ENCODE data around the gene HAO2.

HAO2 gene

GRCh38 chr1:119380983-119381662, 12.5 kb downstream of the HAO2 start:
- H3K27ac ChIP-seq: no peak overlapping the region
- TF ChIP-seq CTCF (IDR thresholded peaks at IDR 0.05; ENCODE audit: low read depth, low read length, missing control alignments): no peak
- DNase-seq: no peak
- no peaks in the 10 kb centered on the region for H3K36me3 ChIP-seq (replicated peaks)
- H3K27me3 ChIP-seq (replicated peaks): no peaks in the 10 kb centered on the region
- no peak overlapping the region for H3K4me3 ChIP-seq (ENCODE audit: low read depth, low read length)
- in situ Hi-C loops (cut with HindIII; ENCODE audit: low pct_ligation_motif_present, low sequenced_read_pairs): no loop called here

- in situ Hi-C loops (cut with HindIII; ENCODE audit: low pct_ligation_motif_present, low sequenced_read_pairs): no loop called here
- no peak for TF ChIP-seq CTCF (IDR thresholded peaks at IDR 0.05; ENCODE audit: low read depth, low read length, missing control alignments)
- no peak overlapping the region for H3K27ac ChIP-seq
Measured at GRCh38 chr1:119384591-119384990, 16.0 kb downstream of the HAO2 start.

GRCh38 chr1:119385650-119386049, 17.1 kb downstream of the HAO2 start:
- in situ Hi-C loops (cut with HindIII; ENCODE audit: low pct_ligation_motif_present, low sequenced_read_pairs): no loop called here
- TF ChIP-seq CTCF (IDR thresholded peaks at IDR 0.05; ENCODE audit: low read depth, low read length, missing control alignments): no peak

More at GRCh38 chr1:119384591-119384990, 16.0 kb downstream of the HAO2 start:
- no peaks in the 10 kb centered on the region for H3K27me3 ChIP-seq (replicated peaks)
- DNase-seq: no peak
- H3K4me3 ChIP-seq (ENCODE audit: low read depth, low read length): no peak overlapping the region
- H3K36me3 ChIP-seq (replicated peaks): no peaks in the 10 kb centered on the region

GRCh38 chr1:119387858-119388257, 19.3 kb downstream of the HAO2 start:
- H3K4me3 ChIP-seq (ENCODE audit: low read depth, low read length): no peak overlapping the region
- DNase-seq: no peak
- in situ Hi-C loops (cut with HindIII; ENCODE audit: low pct_ligation_motif_present, low sequenced_read_pairs): no loop called here
- H3K27ac ChIP-seq: no peak overlapping the region
- TF ChIP-seq CTCF (IDR thresholded peaks at IDR 0.05; ENCODE audit: low read depth, low read length, missing control alignments): no peak
- no peaks in the 10 kb centered on the region for H3K27me3 ChIP-seq (replicated peaks)
- no peaks in the 10 kb centered on the region for H3K36me3 ChIP-seq (replicated peaks)

More at GRCh38 chr1:119385650-119386049, 17.1 kb downstream of the HAO2 start:
- Histone ChIP-seq H3K36me3 (replicated peaks) (no peaks in the 10 kb centered on the region), H3K4me3 (ENCODE audit: low read depth, low read length) (no peak overlapping the region), H3K27me3 (replicated peaks) (no peaks in the 10 kb centered on the region), H3K27ac (no peak overlapping the region)
- DNase-seq: no peak

GRCh38 chr1:119388450-119388849, 19.9 kb downstream of the HAO2 start:
- in situ Hi-C loops (cut with HindIII; ENCODE audit: low pct_ligation_motif_present, low sequenced_read_pairs): no loop called here
- DNase-seq: no peak
- TF ChIP-seq CTCF (IDR thresholded peaks at IDR 0.05; ENCODE audit: low read depth, low read length, missing control alignments): no peak

GRCh38 chr1:119390526-119390925, 21.9 kb downstream of the HAO2 start:
- no peak overlapping the region for H3K4me3 ChIP-seq (ENCODE audit: low read depth, low read length)
- H3K27me3 ChIP-seq (replicated peaks): no peaks in the 10 kb centered on the region

More at GRCh38 chr1:119388450-119388849, 19.9 kb downstream of the HAO2 start:
- no peak overlapping the region for H3K27ac ChIP-seq
- H3K4me3 ChIP-seq (ENCODE audit: low read depth, low read length): no peak overlapping the region
- no peaks in the 10 kb centered on the region for H3K36me3 ChIP-seq (replicated peaks)
- no peaks in the 10 kb centered on the region for H3K27me3 ChIP-seq (replicated peaks)

More at GRCh38 chr1:119390526-119390925, 21.9 kb downstream of the HAO2 start:
- in situ Hi-C loops (cut with HindIII; ENCODE audit: low pct_ligation_motif_present, low sequenced_read_pairs): no loop called here
- no peak for TF ChIP-seq CTCF (IDR thresholded peaks at IDR 0.05; ENCODE audit: low read depth, low read length, missing control alignments)
- no peak for DNase-seq
- no peaks in the 10 kb centered on the region for H3K36me3 ChIP-seq (replicated peaks)
- no peak overlapping the region for H3K27ac ChIP-seq

Data from brain microvascular endothelial cell (primary cell).